SH-SY5Y (cell line): ENCODE data around the gene CCL7.

Experiments used
- GATA2 ChIP-seq: IDR thresholded peaks from 2 replicates; pipeline ENCODE4 v1.6.1; 2011; ENCODE audit warnings: mild to moderate bottlenecking, low read depth, low read length
- GATA3 ChIP-seq: IDR thresholded peaks from 2 replicates; pipeline ENCODE4 v1.6.1; 2011; ENCODE audit warnings: low read depth, mild to moderate bottlenecking, low read length, moderate library complexity

- no peak for TF ChIP-seq GATA2
- TF ChIP-seq GATA3, result no peak
These were observed 5.9 kb downstream of the CCL7 start for GRCh38 chr17:34275881-34276280.
